NK-92 (cell line): ENCODE data around the gene EGFL6.

Source experiments
- DNase-seq: peaks from one replicate; lab custom pipeline; 2025; ENCODE audit not compliant: unreplicated experiment; lab: John Stamatoyannopoulos, UW

EGFL6 gene

GRCh38 chrX:13569479-13570260 is at the start of gene EGFL6:
Gene EGFL6, plus strand, starts transcription at chrX:13569601. Its CDS starts 261 bp downstream, at chrX:13569862.
- no peak for DNase-seq

GRCh38 chrX:13520351-13520750 is 49.0 kb upstream of the EGFL6 start:
- no peak for DNase-seq

- no peak for DNase-seq
Observed at GRCh38 chrX:13520936-13521335, 48.5 kb upstream of the EGFL6 start.

DNA sequence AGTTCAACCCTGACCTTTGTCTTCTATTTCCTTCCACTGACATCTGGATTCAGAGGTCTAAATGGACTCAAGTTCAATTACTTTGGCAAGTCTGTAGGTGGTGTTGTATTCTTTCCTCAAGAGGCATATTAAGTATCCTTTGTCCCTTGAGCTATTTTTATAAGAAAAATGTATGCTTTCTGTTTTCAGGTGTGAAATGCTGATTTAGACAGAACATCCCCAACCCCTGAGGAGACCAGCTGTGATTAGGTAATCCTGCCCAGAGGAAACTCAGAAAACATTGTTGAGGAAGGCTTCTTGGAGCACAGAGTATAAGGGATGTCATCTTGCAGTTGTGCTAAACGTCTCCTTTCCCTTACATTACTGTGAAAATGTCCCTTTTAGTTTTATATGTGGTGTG is 46.6 kb upstream of the EGFL6 start:
- no peak for DNase-seq

- DNase-seq: no peak
Observed at GRCh38 chrX:13533726-13534125, 35.7 kb upstream of the EGFL6 start.

- DNase-seq: no peak
Observed at GRCh38 chrX:13535376-13536165, 33.8 kb upstream of the EGFL6 start.

DNA sequence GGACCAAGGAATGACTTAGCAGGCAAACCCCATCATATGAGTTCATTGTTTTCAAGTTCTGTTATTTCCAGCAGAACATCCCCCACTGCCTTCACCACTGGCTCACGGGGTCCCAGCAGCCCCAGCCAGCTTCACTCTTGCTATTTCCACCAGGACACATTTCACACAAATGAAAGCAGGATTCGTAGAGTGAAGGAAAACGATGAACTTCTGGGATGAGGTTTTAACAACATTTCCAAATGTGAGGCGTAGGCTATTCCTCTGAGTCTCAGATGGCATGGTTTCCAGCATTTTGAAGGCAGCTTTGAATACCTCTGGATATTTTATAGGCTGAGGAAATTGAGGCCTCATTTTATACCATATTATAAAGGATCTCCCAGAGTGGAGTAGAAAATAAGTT is 32.9 kb upstream of the EGFL6 start:
- no peak for DNase-seq

DNA sequence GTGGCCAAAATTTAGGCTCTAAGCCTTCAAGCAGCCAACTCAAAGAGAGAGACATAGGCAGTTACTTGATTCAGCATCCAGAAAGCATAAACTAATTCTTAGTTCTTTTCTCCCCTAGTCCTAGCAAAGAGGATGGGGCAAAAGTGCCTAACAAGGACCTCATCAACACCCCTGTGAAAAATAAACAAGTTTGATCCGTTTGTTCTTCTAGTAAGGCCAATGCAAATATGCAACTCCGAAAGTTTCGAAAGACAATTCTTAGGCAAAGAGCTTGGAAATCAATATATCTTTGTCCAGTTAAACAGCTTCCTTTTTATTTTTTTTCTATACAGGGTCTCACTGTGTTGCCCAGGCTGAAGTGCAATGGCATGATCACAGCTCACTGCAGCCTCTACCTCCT is 31.0 kb upstream of the EGFL6 start:
- DNase-seq: no peak

GRCh38 chrX:13540602-13541001 is 28.8 kb upstream of the EGFL6 start:
- no peak for DNase-seq

GRCh38 chrX:13545726-13546125 is 23.7 kb upstream of the EGFL6 start:
- DNase-seq: no peak

GRCh38 chrX:13547671-13548070 is 21.7 kb upstream of the EGFL6 start:
- no peak for DNase-seq

GRCh38 chrX:13550346-13550745 is 19.1 kb upstream of the EGFL6 start:
- no peak for DNase-seq

- DNase-seq: no peak
Observed at GRCh38 chrX:13551610-13552009, 17.8 kb upstream of the EGFL6 start.

- DNase-seq: no peak
Observed at GRCh38 chrX:13552892-13553291, 16.5 kb upstream of the EGFL6 start.

- no peak for DNase-seq
Observed at GRCh38 chrX:13565511-13565910, 3.9 kb upstream of the EGFL6 start.

DNA sequence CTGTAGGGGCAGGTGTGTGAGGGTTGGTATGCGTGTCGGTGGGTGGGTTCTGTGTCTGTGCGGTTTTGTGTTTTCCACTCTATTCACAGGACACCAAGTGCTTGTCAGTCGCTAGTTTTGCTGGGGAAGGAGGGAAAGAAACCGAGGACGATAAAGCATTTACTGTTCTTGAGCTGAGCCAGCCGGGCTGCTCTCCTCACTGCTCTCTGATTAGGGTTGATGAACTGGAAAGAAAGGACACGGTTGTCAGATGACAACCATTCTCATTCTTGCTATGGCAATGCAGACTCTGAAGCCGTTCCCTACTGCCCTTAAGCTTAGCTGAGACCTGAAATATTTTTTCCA is 832 bp downstream of the EGFL6 start:
- DNase-seq: no peak

DNA sequence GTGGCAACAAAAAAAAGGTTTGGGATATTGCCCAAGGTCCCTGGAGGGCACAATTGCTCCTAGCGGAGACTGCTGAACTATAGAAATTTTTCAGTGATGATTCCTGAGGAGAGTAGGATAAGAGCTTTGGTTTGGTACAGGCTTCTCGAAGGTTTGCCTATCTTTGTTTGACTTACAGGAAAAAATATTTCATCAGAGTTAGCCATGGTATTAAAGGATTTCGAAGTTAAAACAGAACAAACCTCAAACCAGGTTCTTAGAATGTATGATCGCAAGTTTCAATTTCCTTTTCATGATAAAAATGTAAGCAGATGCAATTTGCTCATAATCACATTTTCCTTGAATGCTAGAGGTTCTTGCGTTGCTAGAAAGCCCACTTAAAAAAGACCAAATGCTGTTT is 1.7 kb downstream of the EGFL6 start:
- DNase-seq: no peak

GRCh38 chrX:13574600-13574999 is 5.2 kb downstream of the EGFL6 start:
- no peak for DNase-seq

DNA sequence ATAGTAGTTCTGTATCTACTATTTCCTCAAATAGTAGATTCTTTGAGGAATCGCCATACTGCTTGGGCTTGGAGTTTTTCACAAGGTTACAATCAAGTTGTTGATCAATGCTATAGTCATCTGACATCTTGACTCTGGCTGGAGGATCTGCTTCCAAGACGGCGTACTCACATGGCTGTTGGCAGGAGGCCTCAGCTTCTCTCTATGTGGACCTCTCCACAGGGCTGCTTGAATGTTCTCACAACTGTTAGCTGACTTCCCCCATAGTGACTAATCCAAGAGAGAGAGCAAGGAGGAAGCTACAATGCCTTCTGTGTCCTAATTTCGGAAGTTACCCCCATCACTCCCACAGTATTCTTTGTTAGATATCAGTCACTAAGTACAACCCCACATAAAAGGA is 10.3 kb downstream of the EGFL6 start:
- no peak for DNase-seq

GRCh38 chrX:13581554-13581953 is 12.2 kb downstream of the EGFL6 start:
- no peak for DNase-seq

GRCh38 chrX:13587786-13588477 is 18.5 kb downstream of the EGFL6 start:
- no peak for DNase-seq

DNA sequence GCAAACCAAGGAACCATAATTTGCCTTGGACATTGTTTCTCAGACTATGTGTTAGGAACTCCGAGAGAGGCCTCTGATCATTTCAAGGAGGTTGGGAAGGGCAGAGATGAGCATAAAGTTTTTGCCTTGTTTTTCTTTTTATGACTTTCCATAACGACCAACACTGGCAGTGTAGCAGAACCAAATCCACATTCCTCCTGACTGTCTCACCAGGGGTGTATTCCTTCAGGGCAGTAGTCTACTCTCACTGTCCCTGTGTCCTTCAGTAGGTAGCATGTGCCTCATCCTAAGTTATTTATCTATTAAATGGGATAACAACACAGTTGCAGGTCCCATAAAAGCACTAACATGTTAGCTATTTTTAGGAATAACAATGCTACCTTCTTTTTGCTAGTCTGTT is 20.8 kb downstream of the EGFL6 start:
- DNase-seq: no peak
